H9 (cell line): ENCODE measurements around the gene PCARE. TPM values are rescaled to one million over a fixed set of nuclear protein-coding genes. Genes with fewer than 3 reads are reported as not detected.

Experiments used
- DNase-seq: peaks from one replicate; pipeline ENCODE4 v3.0.0-alpha.2; 2017
- H2AFZ ChIP-seq: one replicate; pipeline ENCODE4 v1.6.1; 2013; ENCODE audit warnings: mild to moderate bottlenecking, low read length, control low read depth, moderate library complexity
- H2AK5ac ChIP-seq: 2 replicates; pipeline ENCODE4 v1.6.1; 2013; ENCODE audit warnings: low read length, control low read depth, mixed read lengths; ENCODE audit not compliant: insufficient read length
- H2BK120ac ChIP-seq: one replicate; pipeline ENCODE4 v1.6.1; 2013; ENCODE audit warnings: low read depth, mild to moderate bottlenecking, low read length, control low read depth, inconsistent platforms; ENCODE audit not compliant: poor library complexity, severe bottlenecking
- H2BK12ac ChIP-seq: 2 replicates; pipeline ENCODE4 v1.6.1; 2013; ENCODE audit warnings: low read length, control low read depth, mixed read lengths, low read depth; ENCODE audit not compliant: insufficient read length
- H2BK15ac ChIP-seq: 2 replicates; pipeline ENCODE4 v1.6.1; 2013; ENCODE audit warnings: low read depth, low read length, control low read depth
- H2BK20ac ChIP-seq: one replicate; pipeline ENCODE4 v1.6.1; 2013; ENCODE audit warnings: low read depth, mild to moderate bottlenecking, low read length, control low read depth, inconsistent platforms; ENCODE audit not compliant: poor library complexity, severe bottlenecking
- H2BK5ac ChIP-seq: 2 replicates; pipeline ENCODE4 v1.6.1; 2013; ENCODE audit warnings: low read length, control low read depth, mixed read lengths; ENCODE audit not compliant: insufficient read length
- H3K14ac ChIP-seq: 2 replicates; pipeline ENCODE4 v1.6.1; 2013; ENCODE audit warnings: low read length, control low read depth; ENCODE audit not compliant: insufficient read depth
- H3K18ac ChIP-seq: 2 replicates; pipeline ENCODE4 v1.6.1; 2013; ENCODE audit warnings: low read depth, mild to moderate bottlenecking, mixed read lengths, low read length, control low read depth; ENCODE audit not compliant: insufficient read length
- H3K23ac ChIP-seq: 2 replicates; pipeline ENCODE4 v1.6.1; 2013; ENCODE audit warnings: low read length, control low read depth, mixed read lengths, low read depth; ENCODE audit not compliant: insufficient read length
- H3K23me2 ChIP-seq: 2 replicates; pipeline ENCODE4 v1.6.1; 2013; ENCODE audit warnings: low read depth, mild to moderate bottlenecking, mixed read lengths, low read length, control low read depth; ENCODE audit not compliant: insufficient read length, poor library complexity, severe bottlenecking
- H3K27ac ChIP-seq: 2 replicates; pipeline ENCODE4 v1.5.1; 2013; ENCODE audit warnings: low read length, control low read depth, mixed read lengths, low read depth; ENCODE audit not compliant: insufficient read length
- H3K27me3 ChIP-seq: 2 replicates; pipeline ENCODE4 v1.6.1; 2013; ENCODE audit warnings: low read length, control low read depth, inconsistent platforms; ENCODE audit not compliant: insufficient read depth
- H3K4ac ChIP-seq: 2 replicates; pipeline ENCODE4 v1.6.1; 2013; ENCODE audit warnings: low read depth, mild to moderate bottlenecking, control low read depth, inconsistent platforms, low read length, moderate library complexity
- H3K4me1 ChIP-seq: 2 replicates; pipeline ENCODE4 v1.6.1; 2013; ENCODE audit warnings: low read length, control low read depth, inconsistent platforms; ENCODE audit not compliant: insufficient read depth
- H3K4me2 ChIP-seq: 2 replicates; pipeline ENCODE4 v1.6.1; 2013; ENCODE audit warnings: low read length, control low read depth, mixed read lengths; ENCODE audit not compliant: insufficient read length, insufficient read depth
- H3K56ac ChIP-seq: 2 replicates; pipeline ENCODE4 v1.6.1; 2013; ENCODE audit warnings: low read depth, mild to moderate bottlenecking, mixed read lengths, low read length, control low read depth; ENCODE audit not compliant: insufficient read length
- H3K79me1 ChIP-seq: 2 replicates; pipeline ENCODE4 v1.6.1; 2013; ENCODE audit warnings: low read depth, mild to moderate bottlenecking, moderate library complexity, low read length, control low read depth, inconsistent platforms; ENCODE audit not compliant: insufficient read depth, poor library complexity, severe bottlenecking
- H3K79me2 ChIP-seq: 2 replicates; pipeline ENCODE4 v1.6.1; 2013; ENCODE audit warnings: low read length, control low read depth, inconsistent platforms; ENCODE audit not compliant: insufficient read depth
- H3K9ac ChIP-seq: 2 replicates; pipeline ENCODE4 v1.6.1; 2013; ENCODE audit warnings: low read length, control low read depth, mixed read lengths; ENCODE audit not compliant: insufficient read length; ENCODE audit errors: extremely low read depth
- H3K9me3 ChIP-seq: one replicate; pipeline ENCODE4 v1.6.1; 2013; ENCODE audit warnings: low read depth, low read length, inconsistent platforms; ENCODE audit not compliant: control insufficient read depth
- H3T11ph ChIP-seq: one replicate; pipeline ENCODE4 v1.6.1; 2013; ENCODE audit warnings: mild to moderate bottlenecking, low read length, control low read depth, inconsistent platforms
- H4K20me1 ChIP-seq: one replicate; pipeline ENCODE4 v1.6.1; 2013; ENCODE audit not compliant: control insufficient read depth, insufficient read length, insufficient read depth
- H4K5ac ChIP-seq: 2 replicates; pipeline ENCODE4 v1.6.1; 2013; ENCODE audit warnings: low read depth, mild to moderate bottlenecking, mixed read lengths, low read length, control low read depth; ENCODE audit not compliant: insufficient read length
- H4K8ac ChIP-seq: replicated peaks from 2 replicates; pipeline ENCODE4 v1.6.1; 2013; ENCODE audit warnings: low read length, control low read depth, mixed read lengths, low read depth; ENCODE audit not compliant: insufficient read length
- H4K91ac ChIP-seq: 2 replicates; pipeline ENCODE4 v1.6.1; 2013; ENCODE audit warnings: low read depth, mild to moderate bottlenecking, moderate library complexity, mixed read lengths, low read length, control low read depth; ENCODE audit not compliant: insufficient read length
- H3K27ac Mint-ChIP-seq, 3 experiments: 2 replicates in 2 of 3; 3 replicates in 1 of 3; pipeline ENCODE4 v1.8.0; 2020 to 2021; ENCODE audit warnings: mixed read lengths in 3 of 3, mild to moderate bottlenecking in 1 of 3, moderate library complexity in 1 of 3
- H3K27me3 Mint-ChIP-seq: 2 replicates; pipeline ENCODE4 v1.8.0; 2021; ENCODE audit warnings: low read depth, mild to moderate bottlenecking, moderate library complexity, mixed read lengths
- H3K36me3 Mint-ChIP-seq, 3 experiments: 2 replicates in 2 of 3; 3 replicates in 1 of 3; pipeline ENCODE4 v1.8.0; 2020 to 2021; ENCODE audit warnings: low read depth in 3 of 3, mixed read lengths in 3 of 3; ENCODE audit not compliant: insufficient read depth in 1 of 3
- H3K4me1 Mint-ChIP-seq, 2 experiments: 2 replicates each; pipeline ENCODE4 v1.8.0; 2020; ENCODE audit warnings: mixed read lengths in 2 of 2
- H3K4me3 Mint-ChIP-seq, 2 experiments: 2 replicates in 1 of 2; 3 replicates in 1 of 2; pipeline ENCODE4 v1.8.0; 2020 to 2021; ENCODE audit warnings: mild to moderate bottlenecking in 2 of 2, mixed read lengths in 2 of 2, moderate library complexity in 1 of 2
- H3K9me3 Mint-ChIP-seq, 2 experiments: 2 replicates in 1 of 2; 3 replicates in 1 of 2; pipeline ENCODE4 v1.8.0; 2020; ENCODE audit warnings: mild to moderate bottlenecking in 2 of 2, mixed read lengths in 2 of 2, moderate library complexity in 1 of 2
- WGBS: extraction: QIAGEN DNeasy Blood & Tissue Kit; methylation state at CpG from one replicate; pipeline ENCODE4 v1.1.7; 2013; ENCODE audit warnings: missing lambda C conversion rate, low lambda C conversion rate, mixed read lengths; ENCODE audit not compliant: insufficient read length; ENCODE audit errors: extremely low coverage; 5-methylcytosine and 5-hydroxymethylcytosine counted together
- long read RNA-seq: library from polyadenylated mRNA; unstranded; transcript quantifications from one replicate; pipeline ENCODE4 v2.0.0, GENCODE V29; 2020
- total RNA-seq: library from RNA; stranded (reverse); gene quantifications from 2 replicates; pipeline ENCODE4 v1.2.1, GENCODE V29; 2021
- TF ChIP-seq, protein P1 (sequence below): fragments of 200-600 bp; sonication (generic); conservative IDR thresholded peaks from 3 replicates; pipeline ENCODE4 v1.8.0; 2021; ENCODE audit warnings: antibody characterized with exemption, mild to moderate bottlenecking

The PCARE gene
- not detected in 2 replicates for total RNA-seq
- long read RNA-seq = 0 reads

DNA sequence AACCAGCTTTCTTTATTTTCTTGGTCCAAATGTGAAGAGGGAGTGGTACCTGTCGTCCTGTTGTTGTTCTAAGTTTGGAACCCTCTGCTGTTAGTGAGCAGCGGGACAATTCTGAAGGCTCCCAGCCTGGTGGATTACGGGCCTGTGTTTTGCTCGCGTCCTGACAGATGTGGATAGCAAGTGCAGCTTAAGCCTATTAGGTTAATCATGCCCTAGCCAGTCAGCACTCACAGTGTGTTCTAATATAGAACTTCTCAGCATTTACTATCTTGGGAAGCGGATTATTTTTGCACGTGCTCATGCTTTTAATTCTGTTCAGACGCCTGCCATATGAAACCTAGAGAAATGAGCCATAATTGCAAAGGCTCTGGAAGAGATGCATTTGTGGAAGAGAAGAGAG lies at the start of gene PCARE:
PCARE (minus strand) TSS at position 113 of the 400 bp plus-strand sequence. CDS start 262 bp downstream, outside the sequence.
- no peak within 1 kb of the TSS for H3K4me3 Mint-ChIP-seq
- no peak within 1 kb of the TSS for H3K56ac ChIP-seq
- WGBS = no CpG with 5 or more reads among the region's 8 CpGs

More for the DNA sequence above, at the start of gene PCARE:
- Histone ChIP-seq H2BK12ac (no peak within 1 kb of the TSS), H3K79me1 (no peaks in the 10 kb centered on the region), H3T11ph (no peak within 1 kb of the TSS), H3K9ac (no peak within 1 kb of the TSS), H3K4me2 (no peak within 1 kb of the TSS), H3K9me3 (peaks cover under 1% of the 10 kb centered on the region), H3K14ac (no peak within 1 kb of the TSS), H2BK5ac (no peak within 1 kb of the TSS), H2AFZ (no peak within 1 kb of the TSS), H4K8ac (no peak within 1 kb of the TSS), H2AK5ac (no peak within 1 kb of the TSS), H3K27ac (no peak within 1 kb of the TSS), H3K4ac (no peak within 1 kb of the TSS), H4K20me1 (no peaks in the 10 kb centered on the region), H2BK20ac (no peak within 1 kb of the TSS), H3K4me1 (no peaks in the 10 kb centered on the region), H3K79me2 (no peaks in the 10 kb centered on the region), H3K27me3 (no peaks in the 10 kb centered on the region), H2BK120ac (no peak within 1 kb of the TSS), H3K23me2 (no peaks in the 10 kb centered on the region), H4K91ac (no peak within 1 kb of the TSS), H2BK15ac (no peak within 1 kb of the TSS), H3K18ac (no peak within 1 kb of the TSS), H3K23ac (no peak within 1 kb of the TSS), H4K5ac (no peak within 1 kb of the TSS)
- Mint-ChIP-seq H3K36me3 (no peaks in the 10 kb centered on the region; a peak in 1 of 7 replicates), H3K27ac (no peak within 1 kb of the TSS), H3K27me3 (peaks cover 2% of the 10 kb centered on the region; the same call in 1 of the 2 replicates), H3K9me3 (no peaks in the 10 kb centered on the region), H3K4me1 (peaks cover 0 to 5% of the 10 kb centered on the region in 2 experiments; a peak in 2 of 4 replicates)
- TF ChIP-seq, protein P1, sequence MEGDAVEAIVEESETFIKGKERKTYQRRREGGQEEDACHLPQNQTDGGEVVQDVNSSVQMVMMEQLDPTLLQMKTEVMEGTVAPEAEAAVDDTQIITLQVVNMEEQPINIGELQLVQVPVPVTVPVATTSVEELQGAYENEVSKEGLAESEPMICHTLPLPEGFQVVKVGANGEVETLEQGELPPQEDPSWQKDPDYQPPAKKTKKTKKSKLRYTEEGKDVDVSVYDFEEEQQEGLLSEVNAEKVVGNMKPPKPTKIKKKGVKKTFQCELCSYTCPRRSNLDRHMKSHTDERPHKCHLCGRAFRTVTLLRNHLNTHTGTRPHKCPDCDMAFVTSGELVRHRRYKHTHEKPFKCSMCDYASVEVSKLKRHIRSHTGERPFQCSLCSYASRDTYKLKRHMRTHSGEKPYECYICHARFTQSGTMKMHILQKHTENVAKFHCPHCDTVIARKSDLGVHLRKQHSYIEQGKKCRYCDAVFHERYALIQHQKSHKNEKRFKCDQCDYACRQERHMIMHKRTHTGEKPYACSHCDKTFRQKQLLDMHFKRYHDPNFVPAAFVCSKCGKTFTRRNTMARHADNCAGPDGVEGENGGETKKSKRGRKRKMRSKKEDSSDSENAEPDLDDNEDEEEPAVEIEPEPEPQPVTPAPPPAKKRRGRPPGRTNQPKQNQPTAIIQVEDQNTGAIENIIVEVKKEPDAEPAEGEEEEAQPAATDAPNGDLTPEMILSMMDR = no peak
- DNase-seq = no peak
